MCF 10A (cell line): Measurements from ENCODE around the gene PCK2. TPM values are rescaled to one million over a fixed set of nuclear protein-coding genes. Genes with fewer than 3 reads are reported as not detected.

Source experiments
- BruUV-seq: library from RNA; stranded (reverse); fragments of 400-500 nt; replicated peaks from 2 replicates; lab custom pipeline; 2021; lab: Mats Ljungman, UMichigan
- CTCF ChIA-PET: fragments of 300-600 bp; sonication (Branson Sonifier 250); formaldehyde crosslinking; extraction: SDS; loops from one replicate; lab custom pipeline; 2021; ENCODE audit warnings: antibody characterized with exemption, inconsistent platforms; lab: Yijun Ruan, JAX
- POLR2A ChIA-PET: fragments of 300-600, 350-650 bp; sonication (Branson Sonifier 250); formaldehyde crosslinking; extraction: SDS; loops from one replicate; lab custom pipeline; 2020; ENCODE audit warnings: antibody characterized with exemption, inconsistent platforms; lab: Yijun Ruan, JAX
- DNase-seq: peaks from one replicate; pipeline ENCODE4 v3.0.0-alpha.2; 2018; ENCODE audit not compliant: unreplicated experiment
- H3K27ac Mint-ChIP-seq: one replicate; pipeline ENCODE4 v1.8.0; 2022; ENCODE audit warnings: mild to moderate bottlenecking, low read depth, mixed read lengths; ENCODE audit not compliant: unreplicated experiment
- H3K27me3 Mint-ChIP-seq: one replicate; pipeline ENCODE4 v1.8.0; 2022; ENCODE audit warnings: mixed read lengths; ENCODE audit not compliant: insufficient read depth, unreplicated experiment
- H3K36me3 Mint-ChIP-seq: one replicate; pipeline ENCODE4 v1.8.0; 2022; ENCODE audit warnings: mild to moderate bottlenecking, moderate library complexity, mixed read lengths; ENCODE audit not compliant: insufficient read depth, unreplicated experiment
- H3K4me1 Mint-ChIP-seq: one replicate; pipeline ENCODE4 v1.8.0; 2022; ENCODE audit warnings: mixed read lengths; ENCODE audit not compliant: insufficient read depth, unreplicated experiment
- H3K4me3 Mint-ChIP-seq: one replicate; pipeline ENCODE4 v1.8.0; 2022; ENCODE audit warnings: mild to moderate bottlenecking, moderate library complexity, mixed read lengths; ENCODE audit not compliant: unreplicated experiment
- H3K9me3 Mint-ChIP-seq: one replicate; pipeline ENCODE4 v1.8.0; 2022; ENCODE audit warnings: mixed read lengths; ENCODE audit not compliant: unreplicated experiment
- intact Hi-C: fragments of 100-400 bp; cut with micrococcal nuclease; formaldehyde crosslinking; loops from 2 replicates; pipeline ENCODE4 v1.14.1; 2022
- total RNA-seq: library from RNA; stranded (reverse); gene quantifications from 2 replicates; pipeline ENCODE4 v1.2.3, GENCODE V29; 2022
- TF ChIP-seq, protein P1 (sequence below): fragments of 200-600 bp; IDR thresholded peaks from one replicate; pipeline ENCODE4 v1.8.0; 2022; ENCODE audit warnings: antibody characterized with exemption, mild to moderate bottlenecking; ENCODE audit not compliant: unreplicated experiment

The PCK2 gene
- total RNA-seq, 1 experiment from 2014 or later, result 112 TPM

- intact Hi-C loops, result no loop called here
- Mint-ChIP-seq H3K36me3 (peaks cover 6% of the 10 kb centered on the region), H3K27me3 (peaks cover 25% of the 10 kb centered on the region), H3K27ac (no peak overlapping the region), H3K9me3 (no peaks in the 10 kb centered on the region), H3K4me1 (no peaks in the 10 kb centered on the region), H3K4me3 (no peak overlapping the region)
- BruUV-seq, result no TSS peak
- ChIA-PET POLR2A (interaction anchor here (0.5 to 0.6 kb wide), 2 partner anchors 25 to 258 kb away, joined by 3 read pairs; no protein-coding TSS in a partner anchor), CTCF (interaction anchor here (0.5 to 4.5 kb wide), 5 partner anchors 8 to 49 kb away, joined by 3 to 58 read pairs (median 3); no protein-coding TSS in a partner anchor)
- TF ChIP-seq, protein P1, sequence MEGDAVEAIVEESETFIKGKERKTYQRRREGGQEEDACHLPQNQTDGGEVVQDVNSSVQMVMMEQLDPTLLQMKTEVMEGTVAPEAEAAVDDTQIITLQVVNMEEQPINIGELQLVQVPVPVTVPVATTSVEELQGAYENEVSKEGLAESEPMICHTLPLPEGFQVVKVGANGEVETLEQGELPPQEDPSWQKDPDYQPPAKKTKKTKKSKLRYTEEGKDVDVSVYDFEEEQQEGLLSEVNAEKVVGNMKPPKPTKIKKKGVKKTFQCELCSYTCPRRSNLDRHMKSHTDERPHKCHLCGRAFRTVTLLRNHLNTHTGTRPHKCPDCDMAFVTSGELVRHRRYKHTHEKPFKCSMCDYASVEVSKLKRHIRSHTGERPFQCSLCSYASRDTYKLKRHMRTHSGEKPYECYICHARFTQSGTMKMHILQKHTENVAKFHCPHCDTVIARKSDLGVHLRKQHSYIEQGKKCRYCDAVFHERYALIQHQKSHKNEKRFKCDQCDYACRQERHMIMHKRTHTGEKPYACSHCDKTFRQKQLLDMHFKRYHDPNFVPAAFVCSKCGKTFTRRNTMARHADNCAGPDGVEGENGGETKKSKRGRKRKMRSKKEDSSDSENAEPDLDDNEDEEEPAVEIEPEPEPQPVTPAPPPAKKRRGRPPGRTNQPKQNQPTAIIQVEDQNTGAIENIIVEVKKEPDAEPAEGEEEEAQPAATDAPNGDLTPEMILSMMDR, result no peak
- DNase-seq, result no peak
These were observed 10.6 kb upstream of the PCK2 start for GRCh38 chr14:24083462-24083861.

DNA sequence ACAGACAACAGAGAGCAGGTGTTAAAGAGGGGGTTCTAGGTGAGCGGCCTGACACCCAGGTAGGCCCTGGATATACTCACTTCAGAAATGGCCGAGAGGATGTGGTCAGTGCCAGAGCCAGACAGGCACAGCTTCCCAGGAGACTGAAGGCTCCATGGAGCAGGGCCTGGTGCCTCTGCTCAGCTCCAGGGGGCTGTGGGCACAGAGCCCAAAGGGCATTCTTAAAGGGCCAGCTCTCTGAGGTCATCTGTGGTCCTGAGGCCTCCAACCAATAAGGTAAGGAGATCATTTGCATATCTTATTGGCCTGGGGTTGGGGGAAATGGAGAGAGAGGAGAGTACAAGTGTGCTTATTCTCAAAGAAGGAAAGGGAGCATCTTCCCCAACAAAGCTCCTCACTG lies 9.7 kb upstream of the PCK2 start:
- H3K9me3 Mint-ChIP-seq, result no peaks in the 10 kb centered on the region
- no peak for DNase-seq
- no peak overlapping the region for H3K27ac Mint-ChIP-seq
- no TSS peak for BruUV-seq
- peaks cover 6% of the 10 kb centered on the region for H3K36me3 Mint-ChIP-seq
- no peaks in the 10 kb centered on the region for H3K4me1 Mint-ChIP-seq
- H3K4me3 Mint-ChIP-seq, result no peak overlapping the region
- TF ChIP-seq, protein P1, result no peak
- POLR2A ChIA-PET, result no interaction called here
- peaks cover 18% of the 10 kb centered on the region for H3K27me3 Mint-ChIP-seq
- intact Hi-C loops, result no loop called here
- CTCF ChIA-PET, result interaction anchor here (1.1 kb wide), 1 partner anchor 9 kb away, joined by 4 read pairs; no protein-coding TSS in a partner anchor

DNA sequence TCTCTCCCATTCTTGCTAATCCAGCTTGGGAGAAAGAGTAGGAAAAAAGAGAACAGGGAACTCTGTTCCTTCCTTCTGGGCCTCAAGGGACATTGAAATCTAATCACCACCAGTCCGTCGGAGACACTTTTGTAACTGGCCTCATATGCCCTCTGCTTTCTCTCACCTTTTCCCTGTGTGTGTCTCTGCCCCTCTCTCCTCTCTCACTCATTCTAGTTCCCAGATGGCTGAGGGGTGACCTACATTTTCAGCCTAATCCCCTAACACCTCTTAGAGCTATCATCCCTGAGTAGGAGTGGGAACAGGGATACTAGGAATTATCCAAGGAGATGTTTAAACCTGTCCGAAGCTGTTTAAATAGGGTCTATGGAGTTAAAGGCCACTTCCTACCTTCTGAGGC lies 8.9 kb upstream of the PCK2 start:
- POLR2A ChIA-PET, result interaction anchor here (0.5 kb wide), 1 partner anchor 66 kb away, joined by 3 read pairs; no protein-coding TSS in a partner anchor
- H3K27me3 Mint-ChIP-seq, result peaks cover 12% of the 10 kb centered on the region
- H3K27ac Mint-ChIP-seq, result no peak overlapping the region

GRCh38 chr14:24086193-24086955 lies 7.7 kb upstream of the PCK2 start:
- ChIA-PET CTCF (interaction anchor here (0.6 to 2.0 kb wide), 4 partner anchors 14 to 29 kb away, joined by 3 to 6 read pairs (median 4); no protein-coding TSS in a partner anchor), POLR2A (interaction anchor here (0.7 to 1.0 kb wide), 2 partner anchors 10 to 29 kb away, joined by 3 to 4 read pairs; partner anchors contain the start of genes DCAF11 and NRL)
- DNase-seq, result no peak
- no peaks in the 10 kb centered on the region for H3K9me3 Mint-ChIP-seq
- BruUV-seq, result no TSS peak
- TF ChIP-seq, protein P1, result no peak
- no peaks in the 10 kb centered on the region for H3K4me1 Mint-ChIP-seq
- peaks cover 11% of the 10 kb centered on the region for H3K36me3 Mint-ChIP-seq
- no peak overlapping the region for H3K4me3 Mint-ChIP-seq
- no peak overlapping the region for H3K27ac Mint-ChIP-seq
- H3K27me3 Mint-ChIP-seq, result peaks cover 12% of the 10 kb centered on the region
- intact Hi-C loops, result no loop called here

More for the DNA sequence above, 8.9 kb upstream of the PCK2 start:
- Mint-ChIP-seq H3K4me3 (no peak overlapping the region), H3K4me1 (no peaks in the 10 kb centered on the region), H3K9me3 (no peaks in the 10 kb centered on the region), H3K36me3 (peaks cover 6% of the 10 kb centered on the region)
- TF ChIP-seq, protein P1, result no peak
- CTCF ChIA-PET, result interaction anchor here (0.7 to 2.0 kb wide), 3 partner anchors 22 to 72 kb away, joined by 3 to 6 read pairs (median 3); no protein-coding TSS in a partner anchor
- no TSS peak for BruUV-seq
- DNase-seq, result no peak
- intact Hi-C loops, result no loop called here
